Measurements from ENCODE around the gene JPH4. TPM values are rescaled to one million over a fixed set of nuclear protein-coding genes. Genes with fewer than 3 reads are reported as not detected.

JPH4 gene
- total RNA-seq (2022): not detected in 2 replicates
- not detected for Bru-seq, nascent RNA
- BruChase-seq, experiment 1, labeled RNA remaining after a 2-hour chase: not detected
- percentile 12 among the genes with signal in this experiment for BruChase-seq, experiment 2, labeled RNA remaining after a 6-hour chase
- long read RNA-seq: 0 reads

- Histone ChIP-seq H3K4me3 (ENCODE audit: low read depth, low read length) (no peak within 1 kb of the TSS), H3K36me3 (ENCODE audit: control insufficient read depth, insufficient read depth, low read length) (no peaks in the 10 kb centered on the region), H3K9me3 (no peaks in the 10 kb centered on the region), H3K4me1 (no peaks in the 10 kb centered on the region), H3K27me3 (replicated peaks; ENCODE audit: control insufficient read depth, insufficient read depth, low read length) (no peaks in the 10 kb centered on the region)
- no peaks in the 10 kb centered on the region for H3K4me1 Mint-ChIP-seq (ENCODE audit: low read depth, unreplicated experiment)
- no peak for TF ChIP-seq CTCF (IDR thresholded peaks at IDR 0.05; ENCODE audit: insufficient read depth in 1 of 2, low read depth in 1 of 2, low read length in 1 of 2, severe bottlenecking in 1 of 2, unreplicated experiment in 1 of 2)
- intact Hi-C loops (cut with micrococcal nuclease; ENCODE audit: unreplicated experiment): no loop called here
- H3K27ac Mint-ChIP-seq (ENCODE audit: unreplicated experiment): no peak within 1 kb of the TSS
- DNase-seq: no peak
- ChIA-PET CTCF (no interaction called here), POLR2A (no interaction called here)
- no peaks in the 10 kb centered on the region for H3K9me3 Mint-ChIP-seq (ENCODE audit: unreplicated experiment)
- no peak within 1 kb of the TSS for H3K4me3 Mint-ChIP-seq (ENCODE audit: unreplicated experiment)
- H3K27me3 Mint-ChIP-seq (ENCODE audit: insufficient read depth, unreplicated experiment): peaks cover 11% of the 10 kb centered on the region
- no peaks in the 10 kb centered on the region for H3K36me3 Mint-ChIP-seq (ENCODE audit: insufficient read depth, unreplicated experiment)
- BruUV-seq (replicated peaks): no TSS peak
Observed at GRCh38 chr14:23578560-23579310, at the start of gene JPH4. JPH4 (minus strand) TSS chr14:23578790; CDS start chr14:23577453, 1,337 bp downstream.

GRCh38 chr14:23627961-23628360 is 49.4 kb upstream of the JPH4 start:
- Mint-ChIP-seq H3K27ac (ENCODE audit: unreplicated experiment) (no peak overlapping the region), H3K4me1 (ENCODE audit: low read depth, unreplicated experiment) (no peaks in the 10 kb centered on the region), H3K9me3 (ENCODE audit: unreplicated experiment) (peaks cover 16% of the 10 kb centered on the region), H3K36me3 (ENCODE audit: insufficient read depth, unreplicated experiment) (no peaks in the 10 kb centered on the region), H3K27me3 (ENCODE audit: insufficient read depth, unreplicated experiment) (no peaks in the 10 kb centered on the region), H3K4me3 (ENCODE audit: unreplicated experiment) (no peak overlapping the region)
- no peaks in the 10 kb centered on the region for H3K36me3 ChIP-seq (ENCODE audit: control insufficient read depth, insufficient read depth, low read length)
- H3K4me3 ChIP-seq (ENCODE audit: low read depth, low read length): no peak overlapping the region
- POLR2A ChIA-PET: no interaction called here
- H3K4me1 ChIP-seq: no peaks in the 10 kb centered on the region
- TF ChIP-seq CTCF (IDR thresholded peaks at IDR 0.05; ENCODE audit: insufficient read depth in 1 of 2, low read depth in 1 of 2, low read length in 1 of 2, severe bottlenecking in 1 of 2, unreplicated experiment in 1 of 2): no peak
- no peak for DNase-seq
- H3K27me3 ChIP-seq (replicated peaks; ENCODE audit: control insufficient read depth, insufficient read depth, low read length): no peaks in the 10 kb centered on the region
- BruUV-seq (replicated peaks): no TSS peak
- intact Hi-C loops (cut with micrococcal nuclease; ENCODE audit: unreplicated experiment): no loop called here
- peaks cover 18% of the 10 kb centered on the region for H3K9me3 ChIP-seq
- CTCF ChIA-PET: no interaction called here

- peaks cover 18% of the 10 kb centered on the region for H3K9me3 ChIP-seq
- no TSS peak for BruUV-seq (replicated peaks)
- intact Hi-C loops (cut with micrococcal nuclease; ENCODE audit: unreplicated experiment): no loop called here
- ChIA-PET POLR2A (no interaction called here), CTCF (no interaction called here)
- no peak for TF ChIP-seq CTCF (IDR thresholded peaks at IDR 0.05; ENCODE audit: insufficient read depth in 1 of 2, low read depth in 1 of 2, low read length in 1 of 2, severe bottlenecking in 1 of 2, unreplicated experiment in 1 of 2)
- Mint-ChIP-seq H3K27me3 (ENCODE audit: insufficient read depth, unreplicated experiment) (no peaks in the 10 kb centered on the region), H3K9me3 (ENCODE audit: unreplicated experiment) (peaks cover 26% of the 10 kb centered on the region), H3K4me1 (ENCODE audit: low read depth, unreplicated experiment) (no peaks in the 10 kb centered on the region), H3K36me3 (ENCODE audit: insufficient read depth, unreplicated experiment) (no peaks in the 10 kb centered on the region), H3K27ac (ENCODE audit: unreplicated experiment) (no peak overlapping the region), H3K4me3 (ENCODE audit: unreplicated experiment) (no peak overlapping the region)
- H3K4me1 ChIP-seq: no peaks in the 10 kb centered on the region
- no peak overlapping the region for H3K4me3 ChIP-seq (ENCODE audit: low read depth, low read length)
- H3K27me3 ChIP-seq (replicated peaks; ENCODE audit: control insufficient read depth, insufficient read depth, low read length): no peaks in the 10 kb centered on the region
- no peak for DNase-seq
- no peaks in the 10 kb centered on the region for H3K36me3 ChIP-seq (ENCODE audit: control insufficient read depth, insufficient read depth, low read length)
Observed at GRCh38 chr14:23626946-23627345, 48.4 kb upstream of the JPH4 start.

All from Caco-2 (cell line).